Hepatocyte (in vitro differentiated cells): Measurements from ENCODE around the gene PACSIN2. TPM values are rescaled to one million over a fixed set of nuclear protein-coding genes. Genes with fewer than 3 reads are reported as not detected.
A peak's percentile ranks its signal among the peaks of the same experiment; 100 is the strongest.

Experiments
- DNase-seq: peaks from one replicate; pipeline ENCODE4 v3.0.0-alpha.2; 2016; ENCODE audit warnings: low spot score
- H2AFZ ChIP-seq: fragments of 200-600 bp; sonication (generic); 2 replicates; pipeline ENCODE4 v1.6.0; 2016; ENCODE audit warnings: antibody characterized with exemption, mild to moderate bottlenecking
- H3K27ac ChIP-seq: fragments of 200-600 bp; sonication (generic); 2 replicates; pipeline ENCODE4 v1.5.1; 2016; ENCODE audit warnings: mild to moderate bottlenecking
- H3K27me3 ChIP-seq: fragments of 200-600 bp; sonication (generic); 2 replicates; pipeline ENCODE4 v1.6.1; 2016
- H3K36me3 ChIP-seq: fragments of 200-600 bp; sonication (generic); replicated peaks from 2 replicates; pipeline ENCODE4 v1.5.1; 2016; ENCODE audit warnings: low read depth; ENCODE audit not compliant: insufficient read depth
- H3K4me1 ChIP-seq: fragments of 200-600 bp; sonication (generic); 2 replicates; pipeline ENCODE4 v1.5.1; 2016; ENCODE audit warnings: mild to moderate bottlenecking, moderate library complexity; ENCODE audit not compliant: insufficient read depth
- H3K4me2 ChIP-seq: fragments of 200-600 bp; sonication (generic); 2 replicates; pipeline ENCODE4 v1.6.0; 2016
- H3K4me3 ChIP-seq: fragments of 200-600 bp; sonication (generic); 2 replicates; pipeline ENCODE4 v1.5.1; 2016; ENCODE audit warnings: mild to moderate bottlenecking
- H3K79me2 ChIP-seq: fragments of 200-600 bp; sonication (generic); 2 replicates; pipeline ENCODE4 v1.6.0; 2017; ENCODE audit warnings: mild to moderate bottlenecking
- H3K9me2 ChIP-seq: fragments of 200-600 bp; sonication (generic); replicated peaks from 2 replicates; pipeline ENCODE4 v1.6.0; 2017; ENCODE audit warnings: mild to moderate bottlenecking; ENCODE audit not compliant: insufficient read depth
- H3K9me3 ChIP-seq: fragments of 200-600 bp; sonication (generic); 2 replicates; pipeline ENCODE4 v1.5.1; 2016; ENCODE audit warnings: low read depth, mild to moderate bottlenecking
- H4K20me1 ChIP-seq: fragments of 200-600 bp; sonication (generic); 2 replicates; pipeline ENCODE4 v1.6.0; 2016; ENCODE audit warnings: mild to moderate bottlenecking; ENCODE audit not compliant: insufficient read depth, poor library complexity, severe bottlenecking
- EZH2 ChIP-seq: fragments of 200-600 bp; sonication (generic); IDR thresholded peaks from 2 replicates; pipeline ENCODE4 v1.6.1; 2016; ENCODE audit warnings: antibody characterized with exemption, mild to moderate bottlenecking, borderline replicate concordance
- EZH2phosphoT487 ChIP-seq: fragments of 200-600 bp; sonication (generic); IDR thresholded peaks from one replicate; pipeline ENCODE4 v1.6.1; 2018; ENCODE audit warnings: antibody characterized with exemption, mild to moderate bottlenecking, low read depth, moderate library complexity; ENCODE audit not compliant: unreplicated experiment, severe bottlenecking
- WGBS: methylation state at CpG from one replicate; pipeline ENCODE4 v1.1.6; 2016; ENCODE audit warnings: low lambda C conversion rate; ENCODE audit errors: missing lambda C conversion rate; 5-methylcytosine and 5-hydroxymethylcytosine counted together
- polyA plus RNA-seq: library from polyadenylated mRNA; unstranded; fragments of >200 nt; fragmentation: Nextera tagmentation; extraction: Ambion mirVana; gene quantifications from 2 replicates; pipeline ENCODE4 v1.2.1, GENCODE V29; 2016
- total RNA-seq: library from RNA; depleted of rRNA; stranded (reverse); fragments of >200 nt; gene quantifications from 2 replicates; pipeline ENCODE4 v1.2.3, GENCODE V29; 2014
- TF ChIP-seq, protein P1 (sequence below): fragments of 200-600 bp; sonication (generic); IDR thresholded peaks from 2 replicates; pipeline ENCODE4 v1.5.1; 2016; ENCODE audit warnings: antibody characterized with exemption, mild to moderate bottlenecking; ENCODE audit not compliant: poor library complexity

Gene PACSIN2
- total and polyA plus RNA-seq, 2 experiments from 2014 or later, result 77.7 to 86.3 TPM

DNA sequence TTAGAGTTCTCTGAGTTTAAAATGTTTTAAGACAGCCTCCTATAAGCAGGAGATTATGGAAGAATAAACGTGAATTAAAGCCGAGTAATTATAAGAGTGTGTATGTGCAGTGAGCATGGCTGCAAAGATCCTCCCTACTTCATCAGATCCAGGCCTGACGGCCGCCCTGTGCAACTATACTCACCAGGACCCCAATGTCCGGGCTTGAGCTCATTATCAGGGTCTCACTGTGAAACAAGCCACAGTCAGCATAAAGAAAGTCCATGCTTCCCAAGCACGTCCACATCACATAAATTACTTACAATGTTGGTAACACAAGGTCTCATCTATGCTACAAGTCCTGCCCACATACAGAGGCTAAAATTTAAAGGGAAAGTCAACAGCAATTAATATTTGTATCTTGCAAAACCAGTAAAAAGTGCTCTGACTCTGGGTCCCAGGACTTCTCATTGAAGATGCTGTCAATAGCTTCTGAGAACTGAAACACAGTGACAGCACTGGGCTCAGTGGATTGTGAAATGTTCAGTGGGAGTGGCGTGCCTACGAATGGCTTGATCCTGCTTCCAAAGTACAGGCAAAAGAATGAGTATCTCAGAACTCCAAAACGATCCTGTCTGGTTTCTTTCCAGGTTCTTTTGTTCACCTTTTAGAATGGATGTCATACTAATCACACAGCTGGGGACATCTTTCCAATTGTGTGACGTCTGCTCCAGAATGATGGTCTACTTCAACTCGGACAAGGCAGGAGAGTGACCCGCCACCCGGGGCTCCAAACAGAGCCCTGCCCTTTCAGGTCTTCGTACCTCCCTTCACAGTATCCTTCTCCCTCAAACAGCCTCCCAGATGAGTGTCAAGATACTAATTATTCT is 85.7 kb downstream of the PACSIN2 start:
- Histone ChIP-seq H3K9me2 (no peaks in the 10 kb centered on the region), H3K4me2 (no peak overlapping the region), H3K79me2 (peaks cover 92% of the 10 kb centered on the region), H3K36me3 (no peaks in the 10 kb centered on the region), H2AFZ (no peak overlapping the region), H3K9me3 (no peaks in the 10 kb centered on the region), H3K4me3 (no peak overlapping the region), H3K4me1 (peaks cover 47% of the 10 kb centered on the region), H3K27me3 (no peaks in the 10 kb centered on the region), H4K20me1 (peaks cover 37% of the 10 kb centered on the region), H3K27ac (peak overlapping the region; percentile 44)
- TF ChIP-seq, protein P1, sequence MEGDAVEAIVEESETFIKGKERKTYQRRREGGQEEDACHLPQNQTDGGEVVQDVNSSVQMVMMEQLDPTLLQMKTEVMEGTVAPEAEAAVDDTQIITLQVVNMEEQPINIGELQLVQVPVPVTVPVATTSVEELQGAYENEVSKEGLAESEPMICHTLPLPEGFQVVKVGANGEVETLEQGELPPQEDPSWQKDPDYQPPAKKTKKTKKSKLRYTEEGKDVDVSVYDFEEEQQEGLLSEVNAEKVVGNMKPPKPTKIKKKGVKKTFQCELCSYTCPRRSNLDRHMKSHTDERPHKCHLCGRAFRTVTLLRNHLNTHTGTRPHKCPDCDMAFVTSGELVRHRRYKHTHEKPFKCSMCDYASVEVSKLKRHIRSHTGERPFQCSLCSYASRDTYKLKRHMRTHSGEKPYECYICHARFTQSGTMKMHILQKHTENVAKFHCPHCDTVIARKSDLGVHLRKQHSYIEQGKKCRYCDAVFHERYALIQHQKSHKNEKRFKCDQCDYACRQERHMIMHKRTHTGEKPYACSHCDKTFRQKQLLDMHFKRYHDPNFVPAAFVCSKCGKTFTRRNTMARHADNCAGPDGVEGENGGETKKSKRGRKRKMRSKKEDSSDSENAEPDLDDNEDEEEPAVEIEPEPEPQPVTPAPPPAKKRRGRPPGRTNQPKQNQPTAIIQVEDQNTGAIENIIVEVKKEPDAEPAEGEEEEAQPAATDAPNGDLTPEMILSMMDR, result no peak
- TF ChIP-seq EZH2phosphoT487 (no peak), EZH2 (no peak)
- 75% methylated on average over 14 of the region's 14 CpGs for WGBS
- DNase-seq, result no peak

- Histone ChIP-seq H3K27ac (no peak overlapping the region), H3K27me3 (no peaks in the 10 kb centered on the region), H3K4me1 (peaks cover 37% of the 10 kb centered on the region), H3K9me3 (no peaks in the 10 kb centered on the region), H3K9me2 (no peaks in the 10 kb centered on the region), H3K79me2 (peaks cover 93% of the 10 kb centered on the region), H3K4me2 (no peak overlapping the region), H3K36me3 (no peaks in the 10 kb centered on the region), H3K4me3 (no peak overlapping the region), H2AFZ (no peak overlapping the region), H4K20me1 (peaks cover 45% of the 10 kb centered on the region)
- TF ChIP-seq, protein P1, result no peak
- TF ChIP-seq EZH2phosphoT487 (no peak), EZH2 (no peak)
- WGBS, result 88% methylated on average over 6 of the region's 6 CpGs
- no peak for DNase-seq
Observed at GRCh38 chr22:42927966-42928365, 87.0 kb downstream of the PACSIN2 start.

DNA sequence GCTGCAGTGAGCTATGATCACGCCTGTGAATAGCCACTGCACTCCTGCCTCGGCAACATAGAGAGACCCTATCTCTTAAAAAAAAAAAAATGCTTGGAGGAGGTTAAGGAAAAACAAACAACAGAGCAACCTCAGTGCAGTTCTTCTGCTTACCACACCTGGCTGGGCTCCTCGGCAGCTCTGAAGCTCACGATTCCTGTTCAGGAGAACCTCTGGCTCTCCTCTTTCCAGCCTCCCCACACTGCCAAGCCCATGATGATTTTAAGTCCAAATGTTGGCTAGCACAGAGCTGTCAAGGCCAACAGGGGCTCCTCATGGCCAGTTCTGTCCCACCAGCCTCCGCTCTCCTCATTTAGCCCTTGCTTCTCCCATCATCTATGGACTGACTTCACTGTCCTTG is 88.2 kb downstream of the PACSIN2 start:
- 60% methylated on average over 5 of the region's 5 CpGs for WGBS
- no peaks in the 10 kb centered on the region for H3K9me2 ChIP-seq
- H4K20me1 ChIP-seq, result peaks cover 41% of the 10 kb centered on the region
- H3K36me3 ChIP-seq, result no peaks in the 10 kb centered on the region
- H3K79me2 ChIP-seq, result peaks cover 91% of the 10 kb centered on the region
- H3K4me2 ChIP-seq, result no peak overlapping the region
- H3K27ac ChIP-seq, result peak overlapping the region; percentile 78
- H3K4me3 ChIP-seq, result no peak overlapping the region
- TF ChIP-seq, protein P1, result no peak
- no peak for TF ChIP-seq EZH2phosphoT487
- no peak for DNase-seq
- H3K4me1 ChIP-seq, result peaks cover 41% of the 10 kb centered on the region
- no peak overlapping the region for H2AFZ ChIP-seq
- no peaks in the 10 kb centered on the region for H3K27me3 ChIP-seq
- no peaks in the 10 kb centered on the region for H3K9me3 ChIP-seq
